Neural cell (in vitro differentiated cells): ENCODE measurements around the gene NLN. TPM values are rescaled to one million over a fixed set of nuclear protein-coding genes. Genes with fewer than 3 reads are reported as not detected.

Source experiments
- H2AFZ ChIP-seq: fragments of 200-600, 300-800 bp; sonication (generic), shearing (Covaris generic); 2 replicates; pipeline ENCODE4 v1.6.0; 2014; ENCODE audit warnings: low read depth, mild to moderate bottlenecking, antibody characterized with exemption, low read length, moderate library complexity
- H3F3A ChIP-seq: fragments of 200-600 bp; shearing (Covaris generic); 2 replicates; pipeline ENCODE4 v1.6.1; 2016; ENCODE audit warnings: mild to moderate bottlenecking, moderate library complexity, mixed read lengths, antibody characterized with exemption, low read length; ENCODE audit not compliant: insufficient read depth, poor library complexity, severe bottlenecking
- H3K27ac ChIP-seq: fragments of 200-600, 300-800 bp; sonication (generic), shearing (Covaris generic); 2 replicates; pipeline ENCODE4 v1.5.1; 2014; ENCODE audit warnings: mild to moderate bottlenecking, low read length, moderate library complexity
- H3K27me3 ChIP-seq: fragments of 300-800, 200-600 bp; sonication (generic), shearing (Covaris generic); 2 replicates; pipeline ENCODE4 v1.6.0; 2014; ENCODE audit warnings: mild to moderate bottlenecking, low read depth, low read length, moderate library complexity; ENCODE audit not compliant: insufficient read depth
- H3K36me3 ChIP-seq: fragments of 300-800, 200-600 bp; sonication (generic), shearing (Covaris generic); 2 replicates; pipeline ENCODE4 v1.5.1; 2014; ENCODE audit warnings: mild to moderate bottlenecking, antibody characterized with exemption, low read length, moderate library complexity; ENCODE audit not compliant: insufficient read depth
- H3K4me2 ChIP-seq: fragments of 300-800, 200-600 bp; sonication (generic), shearing (Covaris generic); 2 replicates; pipeline ENCODE4 v1.6.0; 2014; ENCODE audit warnings: mild to moderate bottlenecking, low read length
- H3K4me3 ChIP-seq: fragments of 300-800, 200-600 bp; sonication (generic), shearing (Covaris generic); 2 replicates; pipeline ENCODE4 v1.5.1; 2014; ENCODE audit warnings: mild to moderate bottlenecking, low read length, moderate library complexity
- H3K79me2 ChIP-seq: fragments of 200-600 bp; shearing (Covaris generic); replicated peaks from 2 replicates; pipeline ENCODE4 v1.6.0; 2014; ENCODE audit warnings: mild to moderate bottlenecking, low read length, moderate library complexity; ENCODE audit not compliant: insufficient read depth
- H3K9ac ChIP-seq: fragments of 300-800, 200-600 bp; sonication (generic), shearing (Covaris generic); 2 replicates; pipeline ENCODE4 v1.6.1; 2016; ENCODE audit warnings: mild to moderate bottlenecking, low read length, mixed read lengths
- H3K9me2 ChIP-seq: fragments of 200-600 bp; shearing (Covaris generic); 2 replicates; pipeline ENCODE4 v1.6.1; 2016; ENCODE audit warnings: mild to moderate bottlenecking, low read length, mixed read lengths; ENCODE audit not compliant: insufficient read depth
- H3K9me3 ChIP-seq: fragments of 200-600, 300-800 bp; sonication (generic), shearing (Covaris generic); 2 replicates; pipeline ENCODE4 v1.6.1; 2016; ENCODE audit warnings: mild to moderate bottlenecking, mixed run types, low read length, moderate library complexity, mixed read lengths
- H4K20me1 ChIP-seq: fragments of 200-600 bp; shearing (Covaris generic); 2 replicates; pipeline ENCODE4 v1.6.1; 2016; ENCODE audit warnings: mild to moderate bottlenecking, mixed run types; ENCODE audit not compliant: insufficient read depth
- CTCF ChIP-seq: fragments of 450-650 bp; IDR thresholded peaks from 2 replicates; pipeline ENCODE4 v1.5.1; 2014; ENCODE audit warnings: antibody characterized with exemption, mild to moderate bottlenecking, moderate library complexity; ENCODE audit not compliant: poor library complexity, severe bottlenecking
- EP300 ChIP-seq: fragments of 450-650 bp; conservative IDR thresholded peaks from 2 replicates; pipeline ENCODE4 v1.6.1; 2014; ENCODE audit warnings: antibody characterized with exemption, mild to moderate bottlenecking, moderate library complexity; ENCODE audit not compliant: poor library complexity, severe bottlenecking
- EZH2 ChIP-seq: fragments of 200-600, 300-800 bp; shearing (Covaris generic), sonication (generic); IDR thresholded peaks from 2 replicates; pipeline ENCODE4 v1.6.1; 2014; ENCODE audit warnings: antibody characterized with exemption, low read length, borderline replicate concordance, mild to moderate bottlenecking; ENCODE audit not compliant: insufficient read depth, poor library complexity, severe bottlenecking
- MXI1 ChIP-seq: fragments of 450-650 bp; conservative IDR thresholded peaks from 2 replicates; pipeline ENCODE4 v1.6.1; 2014; ENCODE audit warnings: antibody characterized with exemption, mild to moderate bottlenecking; ENCODE audit not compliant: poor library complexity, severe bottlenecking
- POLR2AphosphoS5 ChIP-seq: IDR thresholded peaks from 2 replicates; pipeline ENCODE4 v1.6.1; 2012
- RAD21 ChIP-seq: fragments of 450-650 bp; conservative IDR thresholded peaks from 2 replicates; pipeline ENCODE4 v1.6.1; 2014; ENCODE audit warnings: antibody characterized with exemption, mild to moderate bottlenecking, moderate library complexity
- REST ChIP-seq: IDR thresholded peaks from 2 replicates; pipeline ENCODE4 v1.6.1; 2012; ENCODE audit warnings: borderline replicate concordance
- SMC3 ChIP-seq: fragments of 450-650 bp; conservative IDR thresholded peaks from 2 replicates; pipeline ENCODE4 v1.6.1; 2014; ENCODE audit warnings: antibody characterized with exemption, mild to moderate bottlenecking, moderate library complexity; ENCODE audit not compliant: poor library complexity
- TAF1 ChIP-seq: IDR thresholded peaks from 2 replicates; pipeline ENCODE4 v1.6.1; 2012; ENCODE audit warnings: low read depth
- polyA plus RNA-seq: library from polyadenylated mRNA; depleted of rRNA; stranded (reverse); fragments of >200 nt; gene quantifications from 2 replicates; pipeline ENCODE4 v1.2.3, GENCODE V29; 2014

Gene NLN
- polyA plus RNA-seq, 1 donor from 2014 or later: 18.7 TPM

- H2AFZ ChIP-seq: no peak overlapping the region
- no peak for TF ChIP-seq RAD21
- TF ChIP-seq EZH2: no peak
- TF ChIP-seq REST: no peak
- TF ChIP-seq EP300: no peak
- TF ChIP-seq SMC3: no peak
- TF ChIP-seq CTCF: no peak
- TF ChIP-seq POLR2AphosphoS5: no peak
- no peak for TF ChIP-seq TAF1
- no peak for TF ChIP-seq MXI1
- H3K4me2 ChIP-seq: no peak overlapping the region
- H3K79me2 ChIP-seq: no peaks in the 10 kb centered on the region
- H3F3A ChIP-seq: no peaks in the 10 kb centered on the region
- H3K27me3 ChIP-seq: no peaks in the 10 kb centered on the region
- H3K36me3 ChIP-seq: no peaks in the 10 kb centered on the region
- no peak overlapping the region for H3K9ac ChIP-seq
- H4K20me1 ChIP-seq: no peaks in the 10 kb centered on the region
- no peak overlapping the region for H3K27ac ChIP-seq
- H3K9me3 ChIP-seq: no peaks in the 10 kb centered on the region
- no peaks in the 10 kb centered on the region for H3K9me2 ChIP-seq
- H3K4me3 ChIP-seq: no peak overlapping the region
Observed at GRCh38 chr5:65811885-65812284, 89.9 kb downstream of the NLN start.

- no peak overlapping the region for H3K27ac ChIP-seq
- no peak overlapping the region for H3K4me3 ChIP-seq
- no peaks in the 10 kb centered on the region for H3K9me3 ChIP-seq
- H4K20me1 ChIP-seq: no peaks in the 10 kb centered on the region
- no peak for TF ChIP-seq EZH2
- TF ChIP-seq SMC3: no peak
- no peak for TF ChIP-seq CTCF
- TF ChIP-seq TAF1: no peak
- no peak for TF ChIP-seq MXI1
- no peak for TF ChIP-seq REST
- no peak for TF ChIP-seq EP300
- no peak for TF ChIP-seq POLR2AphosphoS5
- no peak for TF ChIP-seq RAD21
- no peaks in the 10 kb centered on the region for H3F3A ChIP-seq
- no peaks in the 10 kb centered on the region for H3K36me3 ChIP-seq
- H2AFZ ChIP-seq: no peak overlapping the region
- no peak overlapping the region for H3K4me2 ChIP-seq
- H3K9ac ChIP-seq: no peak overlapping the region
- no peaks in the 10 kb centered on the region for H3K27me3 ChIP-seq
- no peaks in the 10 kb centered on the region for H3K79me2 ChIP-seq
- no peaks in the 10 kb centered on the region for H3K9me2 ChIP-seq
Observed at GRCh38 chr5:65812648-65813047, 90.6 kb downstream of the NLN start.
